ENCODE measurements around the gene TCTN2.

DNA sequence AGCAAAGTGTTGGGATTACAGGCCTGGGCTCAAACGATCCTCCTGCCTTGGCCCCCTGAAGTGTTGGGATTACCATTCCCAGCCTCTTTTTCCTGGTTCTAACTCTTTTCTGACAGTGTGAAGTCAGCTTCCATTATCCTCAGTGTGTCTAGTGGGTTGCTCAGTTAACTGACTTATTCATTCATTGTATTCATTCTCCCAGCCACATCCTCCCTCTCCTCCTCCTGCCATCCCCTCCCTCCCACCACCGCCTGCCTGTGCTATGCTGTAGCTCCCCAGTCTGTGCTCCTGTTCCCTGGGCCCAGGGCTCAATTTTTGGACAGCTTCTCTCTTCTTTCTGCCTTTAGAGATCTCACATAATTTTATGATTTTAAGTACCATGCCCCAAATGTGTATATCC, 60.7 kb downstream of the TCTN2 start:
- TF ChIP-seq POLR2A (IDR thresholded peaks at IDR 0.05) = no peak
- TF ChIP-seq, protein P1, sequence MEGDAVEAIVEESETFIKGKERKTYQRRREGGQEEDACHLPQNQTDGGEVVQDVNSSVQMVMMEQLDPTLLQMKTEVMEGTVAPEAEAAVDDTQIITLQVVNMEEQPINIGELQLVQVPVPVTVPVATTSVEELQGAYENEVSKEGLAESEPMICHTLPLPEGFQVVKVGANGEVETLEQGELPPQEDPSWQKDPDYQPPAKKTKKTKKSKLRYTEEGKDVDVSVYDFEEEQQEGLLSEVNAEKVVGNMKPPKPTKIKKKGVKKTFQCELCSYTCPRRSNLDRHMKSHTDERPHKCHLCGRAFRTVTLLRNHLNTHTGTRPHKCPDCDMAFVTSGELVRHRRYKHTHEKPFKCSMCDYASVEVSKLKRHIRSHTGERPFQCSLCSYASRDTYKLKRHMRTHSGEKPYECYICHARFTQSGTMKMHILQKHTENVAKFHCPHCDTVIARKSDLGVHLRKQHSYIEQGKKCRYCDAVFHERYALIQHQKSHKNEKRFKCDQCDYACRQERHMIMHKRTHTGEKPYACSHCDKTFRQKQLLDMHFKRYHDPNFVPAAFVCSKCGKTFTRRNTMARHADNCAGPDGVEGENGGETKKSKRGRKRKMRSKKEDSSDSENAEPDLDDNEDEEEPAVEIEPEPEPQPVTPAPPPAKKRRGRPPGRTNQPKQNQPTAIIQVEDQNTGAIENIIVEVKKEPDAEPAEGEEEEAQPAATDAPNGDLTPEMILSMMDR (IDR thresholded peaks at IDR 0.05) = no peak
